GM18873 (cell line): Measurements from ENCODE around the gene TTLL8.

ENCODE experiments used
- ATAC-seq: cut with Tn5 transposase; IDR thresholded peaks from one replicate; pipeline ENCODE4 v1.9.1; 2021; ENCODE audit warnings: mild to moderate bottlenecking, moderate library complexity, moderate number of reproducible peaks; ENCODE audit not compliant: unreplicated experiment, low FRiP score

The TTLL8 gene

GRCh38 chr22:49970528-49971231 is 87.4 kb downstream of the TTLL8 start:
- peak; percentile 35 for ATAC-seq

- ATAC-seq, result no peak
These were observed 88.2 kb downstream of the TTLL8 start for GRCh38 chr22:49969751-49970527.

GRCh38 chr22:49968831-49969661 is 89.1 kb downstream of the TTLL8 start:
- ATAC-seq, result no peak
